Esophagus muscularis mucosa (tissue), 4 donors: Measurements from ENCODE around the gene CHCHD1. TPM values are rescaled to one million over a fixed set of nuclear protein-coding genes. Genes with fewer than 3 reads are reported as not detected.
"Not testable (repeated sequence)": the region's sequence is repeated elsewhere in the genome, so short reads cannot be mapped to it uniquely, and the experiment has no call there.

Experiments
- DNase-seq: peaks from one replicate; pipeline ENCODE4 v3.0.0-alpha.2; 2017; ENCODE audit errors: extremely low spot score
- H3K27ac ChIP-seq, 4 donors: fragments of 200-600 bp; sonication (generic); replicated peaks in 1 of 4; 1 replicate in 3 of 4; 2 replicates in 1 of 4; pipeline ENCODE4 v1.5.1; 2016 to 2019; ENCODE audit warnings: mild to moderate bottlenecking in 1 of 4
- H3K27me3 ChIP-seq, 4 donors: fragments of 200-600 bp; sonication (generic); one replicate each; pipeline versions ENCODE4 v1.5.1 to v1.6.0; 2016 to 2019
- H3K36me3 ChIP-seq, 4 donors: fragments of 200-600 bp; sonication (generic); one replicate each; pipeline ENCODE4 v1.5.1; 2016 to 2019
- H3K4me1 ChIP-seq, 4 donors: fragments of 200-600 bp; sonication (generic); one replicate each; pipeline ENCODE4 v1.5.1; 2016 to 2019
- H3K4me3 ChIP-seq, 4 donors: fragments of 200-600 bp; sonication (generic); 1 replicate in 2 of 4; 2 replicates in 2 of 4; pipeline ENCODE4 v1.5.1; 2016 to 2019; ENCODE audit warnings: mild to moderate bottlenecking in 4 of 4, moderate library complexity in 1 of 4
- H3K9me3 ChIP-seq, 4 donors: fragments of 200-600 bp; sonication (generic); 1 replicate in 3 of 4; 2 replicates in 1 of 4; pipeline ENCODE4 v1.5.1; 2016 to 2019
- EP300 ChIP-seq: sonication (generic); formaldehyde crosslinking; IDR thresholded peaks from one replicate; pipeline ENCODE4 v1.6.1; 2017; ENCODE audit warnings: antibody characterized with exemption
- POLR2A ChIP-seq: fragments of 450-650 bp; IDR thresholded peaks from one replicate; pipeline ENCODE4 v1.6.1; 2017; ENCODE audit warnings: antibody characterized with exemption, moderate library complexity, mild to moderate bottlenecking, low read depth
- POLR2AphosphoS5 ChIP-seq, 2 donors: sonication (generic); formaldehyde crosslinking; IDR thresholded peaks; one replicate each; pipeline ENCODE4 v1.6.1; 2017; ENCODE audit warnings: antibody characterized with exemption in 2 of 2
- WGBS: methylation state at CpG from one replicate; pipeline ENCODE4 v1.1.5; 2018; 5-methylcytosine and 5-hydroxymethylcytosine counted together
- intact Hi-C: fragments of 100-400 bp; cut with DNase I; formaldehyde crosslinking; loops from one replicate; pipeline ENCODE4 v1.15.1; 2023
- total RNA-seq, 4 donors: library from RNA; depleted of rRNA; stranded (reverse); fragments of >200 nt; gene quantifications; one replicate each; pipeline versions ENCODE4 v1.1.0 to v1.2.1, GENCODE V29; 2016
- TF ChIP-seq, protein P1 (sequence below), 3 experiments: fragments of 200-600 bp in 2 of 3; fragments of 450-650 bp in 1 of 3; sonication (generic) in 2 of 3; IDR thresholded peaks; one replicate each; pipeline ENCODE4 v1.5.1; 2017 to 2019; ENCODE audit warnings: antibody characterized with exemption in 3 of 3, mild to moderate bottlenecking in 2 of 3, moderate library complexity in 1 of 3

CHCHD1 gene
- total RNA-seq, 4 donors from 2014 or later: 14.9 to 32.0 (median 25.6) TPM

DNA sequence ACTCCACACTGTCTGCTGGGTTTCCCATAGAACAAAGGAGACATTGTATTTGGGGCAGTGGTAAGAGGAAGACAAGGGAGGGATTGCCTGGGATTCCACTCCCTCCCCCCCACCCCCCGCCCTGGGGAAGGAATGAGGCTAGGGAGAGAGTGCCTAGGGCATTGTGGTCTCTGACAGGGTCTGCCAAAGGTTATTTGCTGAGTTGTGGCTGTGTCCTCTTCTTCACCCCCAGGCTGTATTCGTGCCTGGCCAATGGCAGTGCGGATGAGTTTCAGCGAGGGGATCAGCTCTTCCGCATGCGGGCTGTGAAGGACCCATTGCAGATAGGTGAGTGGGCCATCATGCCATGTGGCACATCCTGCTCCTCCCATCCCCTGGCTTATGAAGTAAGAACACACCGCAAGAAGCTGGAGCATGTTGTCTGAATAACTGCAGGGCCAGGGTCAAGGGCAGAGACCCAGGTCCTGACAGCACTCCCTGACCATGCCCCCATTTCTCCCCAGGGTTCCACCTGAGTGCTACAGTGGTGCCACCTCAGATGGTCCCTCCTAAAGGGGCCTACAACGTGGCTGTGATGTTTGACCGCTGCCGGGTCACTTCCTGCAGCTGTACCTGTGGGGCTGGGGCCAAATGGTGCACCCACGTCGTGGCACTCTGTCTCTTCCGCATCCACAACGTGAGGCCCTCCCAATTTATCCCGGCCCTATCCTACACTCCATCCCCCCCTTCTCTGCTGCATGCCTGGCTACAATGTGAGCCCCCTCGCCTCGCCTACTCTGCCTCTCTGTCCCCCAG lies 7.2 kb downstream of the CHCHD1 start:
- Histone ChIP-seq H3K27me3 (no peaks in the 10 kb centered on the region), H3K9me3 (no peaks in the 10 kb centered on the region), H3K4me3 (no peak overlapping the region), H3K36me3 (peaks cover 49 to 57% (median 56%) of the 10 kb centered on the region in 4 donors), H3K4me1 (peaks cover 30 to 46% (median 37%) of the 10 kb centered on the region in 4 donors), H3K27ac (no peak overlapping the region)
- no peak for DNase-seq
- WGBS: 78% methylated on average over 14 of the region's 17 CpGs
- intact Hi-C loops: loop anchor here (5.0 kb wide), 1 partner anchor 47 kb away; the partner anchor contains the start of gene SEC24C
- TF ChIP-seq, protein P1, sequence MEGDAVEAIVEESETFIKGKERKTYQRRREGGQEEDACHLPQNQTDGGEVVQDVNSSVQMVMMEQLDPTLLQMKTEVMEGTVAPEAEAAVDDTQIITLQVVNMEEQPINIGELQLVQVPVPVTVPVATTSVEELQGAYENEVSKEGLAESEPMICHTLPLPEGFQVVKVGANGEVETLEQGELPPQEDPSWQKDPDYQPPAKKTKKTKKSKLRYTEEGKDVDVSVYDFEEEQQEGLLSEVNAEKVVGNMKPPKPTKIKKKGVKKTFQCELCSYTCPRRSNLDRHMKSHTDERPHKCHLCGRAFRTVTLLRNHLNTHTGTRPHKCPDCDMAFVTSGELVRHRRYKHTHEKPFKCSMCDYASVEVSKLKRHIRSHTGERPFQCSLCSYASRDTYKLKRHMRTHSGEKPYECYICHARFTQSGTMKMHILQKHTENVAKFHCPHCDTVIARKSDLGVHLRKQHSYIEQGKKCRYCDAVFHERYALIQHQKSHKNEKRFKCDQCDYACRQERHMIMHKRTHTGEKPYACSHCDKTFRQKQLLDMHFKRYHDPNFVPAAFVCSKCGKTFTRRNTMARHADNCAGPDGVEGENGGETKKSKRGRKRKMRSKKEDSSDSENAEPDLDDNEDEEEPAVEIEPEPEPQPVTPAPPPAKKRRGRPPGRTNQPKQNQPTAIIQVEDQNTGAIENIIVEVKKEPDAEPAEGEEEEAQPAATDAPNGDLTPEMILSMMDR (IDR thresholded peaks at IDR 0.05): no peak
- TF ChIP-seq EP300 (no peak), POLR2AphosphoS5 (IDR thresholded peaks at IDR 0.05) (no peak), POLR2A (no peak)

DNA sequence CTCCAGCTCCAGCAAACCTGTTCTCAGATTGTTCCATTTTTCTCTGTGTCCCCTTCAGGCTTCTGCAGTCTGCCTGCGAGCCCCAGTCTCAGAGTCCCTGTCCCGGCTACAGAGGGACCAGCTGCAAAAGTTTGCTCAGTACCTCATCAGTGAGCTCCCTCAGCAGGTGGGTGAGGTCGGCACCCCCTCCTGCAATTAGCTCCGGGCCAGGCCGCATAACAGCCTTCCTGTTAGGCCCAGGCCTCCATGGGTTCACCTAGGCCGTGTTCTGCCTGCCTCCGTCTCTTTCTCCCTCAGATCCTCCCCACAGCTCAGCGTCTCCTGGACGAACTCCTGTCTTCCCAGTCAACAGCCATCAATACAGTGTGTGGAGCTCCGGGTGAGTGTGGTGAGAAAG lies 7.8 kb downstream of the CHCHD1 start:
- no peak for DNase-seq
- Histone ChIP-seq H3K27me3 (no peaks in the 10 kb centered on the region), H3K9me3 (no peaks in the 10 kb centered on the region), H3K4me1 (peaks cover 25 to 40% (median 33%) of the 10 kb centered on the region in 4 donors), H3K27ac (no peak overlapping the region), H3K4me3 (no peak overlapping the region), H3K36me3 (peaks cover 55 to 63% (median 62%) of the 10 kb centered on the region in 4 donors)
- intact Hi-C loops: loop anchor here (5.0 kb wide), 1 partner anchor 47 kb away; the partner anchor contains the start of gene SEC24C
- no peak for TF ChIP-seq POLR2A
- no peak for TF ChIP-seq EP300
- no peak for TF ChIP-seq POLR2AphosphoS5 (IDR thresholded peaks at IDR 0.05)
- TF ChIP-seq, protein P1 (IDR thresholded peaks at IDR 0.05): no peak
- WGBS: 87% methylated on average over 10 of the region's 10 CpGs

GRCh38 chr10:73790886-73791625 lies 9.2 kb downstream of the CHCHD1 start:
- peaks cover 68 to 77% (median 76%) of the 10 kb centered on the region in 4 donors for H3K36me3 ChIP-seq
- 89% methylated on average over 21 of the region's 22 CpGs for WGBS
- H3K4me3 ChIP-seq: no peak overlapping the region
- no peaks in the 10 kb centered on the region for H3K9me3 ChIP-seq
- DNase-seq: no peak
- intact Hi-C loops: no loop called here
- H3K4me1 ChIP-seq: peaks cover 22 to 36% (median 29%) of the 10 kb centered on the region in 4 donors
- TF ChIP-seq EP300: no peak
- TF ChIP-seq POLR2AphosphoS5 (IDR thresholded peaks at IDR 0.05): no peak
- H3K27me3 ChIP-seq: no peaks in the 10 kb centered on the region
- H3K27ac ChIP-seq: no peak overlapping the region

GRCh38 chr10:73791871-73792400 lies 10.1 kb downstream of the CHCHD1 start:
- no peak for DNase-seq
- 88% methylated on average over 24 of the region's 26 CpGs for WGBS
- no peaks in the 10 kb centered on the region for H3K9me3 ChIP-seq
- H3K27me3 ChIP-seq: no peaks in the 10 kb centered on the region
- peaks cover 15 to 27% (median 22%) of the 10 kb centered on the region in 4 donors for H3K4me1 ChIP-seq
- no peak overlapping the region for H3K4me3 ChIP-seq
- H3K36me3 ChIP-seq: peaks cover 77 to 86% (median 85%) of the 10 kb centered on the region in 4 donors
- no peak for TF ChIP-seq EP300
- no peak for TF ChIP-seq POLR2A
- TF ChIP-seq, protein P1 (IDR thresholded peaks at IDR 0.05): no peak
- no peak for TF ChIP-seq POLR2AphosphoS5 (IDR thresholded peaks at IDR 0.05)
- intact Hi-C loops: no loop called here
- no peak overlapping the region for H3K27ac ChIP-seq

GRCh38 chr10:73793456-73793855 lies 11.6 kb downstream of the CHCHD1 start:
- Histone ChIP-seq H3K27me3 (no peaks in the 10 kb centered on the region), H3K4me3 (no peak overlapping the region), H3K9me3 (no peaks in the 10 kb centered on the region), H3K4me1 (peaks cover 3 to 12% (median 7%) of the 10 kb centered on the region in 4 donors), H3K36me3 (peaks cover 91 to 100% (median 100%) of the 10 kb centered on the region in 4 donors), H3K27ac (no peak overlapping the region)
- intact Hi-C loops: no loop called here
- DNase-seq: no peak
- TF ChIP-seq, protein P1 (IDR thresholded peaks at IDR 0.05): no peak
- no peak for TF ChIP-seq POLR2AphosphoS5 (IDR thresholded peaks at IDR 0.05)
- no peak for TF ChIP-seq EP300
- no peak for TF ChIP-seq POLR2A
- WGBS: 82% methylated on average over 4 of the region's 5 CpGs

- DNase-seq, intact Hi-C loops, H3K27me3 ChIP-seq, H3K9me3 ChIP-seq, H3K27ac ChIP-seq, H3K4me3 ChIP-seq, H3K4me1 ChIP-seq: not testable (repeated sequence)
- 89% methylated on average over 10 of the region's 10 CpGs for WGBS
- peaks cover 90 to 100% (median 100%) of the 10 kb centered on the region in 4 donors for H3K36me3 ChIP-seq
Measured at GRCh38 chr10:73795491-73795890, 13.6 kb downstream of the CHCHD1 start.

DNA sequence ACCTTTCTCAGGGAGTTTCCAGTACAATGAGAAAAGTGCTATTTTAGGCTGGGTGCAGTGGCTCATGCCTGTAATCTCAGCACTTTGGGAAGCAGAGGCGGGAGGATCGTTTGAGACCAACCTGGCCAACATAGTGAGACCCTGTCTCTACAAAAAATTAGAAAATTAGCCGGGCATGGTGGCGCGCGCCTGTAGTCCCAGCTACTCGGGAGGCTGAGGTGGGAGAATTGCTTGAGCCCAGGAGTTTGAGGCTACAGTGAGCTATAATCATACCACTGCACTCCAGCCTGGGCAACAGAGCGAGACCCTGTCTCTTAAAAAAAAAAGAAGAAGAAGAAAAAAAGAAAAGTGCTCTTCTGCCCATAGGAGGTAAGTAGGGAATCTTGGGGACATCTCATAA lies 14.2 kb downstream of the CHCHD1 start:
- DNase-seq, H3K4me3 ChIP-seq, H3K27me3 ChIP-seq, intact Hi-C loops, H3K4me1 ChIP-seq, H3K27ac ChIP-seq, H3K9me3 ChIP-seq: not testable (repeated sequence)
- H3K36me3 ChIP-seq: peaks cover 89 to 100% (median 100%) of the 10 kb centered on the region in 4 donors
- WGBS: 95% methylated on average over 8 of the region's 8 CpGs
